HL-60 (cell line): ENCODE data around the gene OR10AD1.

ENCODE experiments used
- DNase-seq, 2 experiments: peaks; one replicate each; pipeline ENCODE4 v3.0.0-alpha.2; 2010 to 2020; ENCODE audit warnings: low read depth in 1 of 2, low spot score in 1 of 2
- H3K27ac ChIP-seq: fragments of 250-450 bp; sonication (Bioruptor Pico); replicated peaks from 2 replicates; pipeline ENCODE4 v1.5.1; 2020; ENCODE audit warnings: mild to moderate bottlenecking, moderate library complexity
- H3K27me3 ChIP-seq: fragments of 250-450 bp; sonication (Bioruptor Pico); 2 replicates; pipeline ENCODE4 v1.5.1; 2021; ENCODE audit warnings: mild to moderate bottlenecking, moderate library complexity; ENCODE audit not compliant: insufficient read depth, poor library complexity, severe bottlenecking
- H3K4me3 ChIP-seq: replicated peaks from 2 replicates; pipeline ENCODE4 v1.5.1; 2011; ENCODE audit warnings: mild to moderate bottlenecking, control low read depth, low read length; ENCODE audit not compliant: insufficient read depth
- CTCF ChIP-seq: IDR thresholded peaks from one replicate; pipeline ENCODE4 v1.5.1; 2011; ENCODE audit warnings: low read length, control low read depth, inconsistent platforms; ENCODE audit not compliant: insufficient read depth
- GABPA ChIP-seq: IDR thresholded peaks from 2 replicates; pipeline ENCODE4 v1.6.1; 2012; ENCODE audit warnings: low read depth
- POLR2AphosphoS5 ChIP-seq: IDR thresholded peaks from 2 replicates; pipeline ENCODE4 v1.6.1; 2012; ENCODE audit warnings: low read depth
- REST ChIP-seq: IDR thresholded peaks from 2 replicates; pipeline ENCODE4 v1.6.1; 2012; ENCODE audit warnings: low read depth; ENCODE audit not compliant: insufficient replicate concordance
- SPI1 ChIP-seq: IDR thresholded peaks from 2 replicates; pipeline ENCODE4 v1.6.1; 2012; ENCODE audit warnings: low read depth, mild to moderate bottlenecking, borderline replicate concordance

OR10AD1 gene

GRCh38 chr12:48160807-48161206, 42.3 kb downstream of the OR10AD1 start:
- no peaks in the 10 kb centered on the region for H3K27me3 ChIP-seq
- TF ChIP-seq SPI1 = peak; percentile 81
- no peak for TF ChIP-seq POLR2AphosphoS5
- H3K27ac ChIP-seq = peak overlapping the region; percentile 63
- no peak overlapping the region for H3K4me3 ChIP-seq
- peak in 1 of 2 experiments; percentile 85 for DNase-seq

GRCh38 chr12:48160046-48160445, 43.0 kb downstream of the OR10AD1 start:
- TF ChIP-seq SPI1 (no peak), REST (no peak), GABPA (no peak), CTCF (no peak), POLR2AphosphoS5 (no peak)
- Histone ChIP-seq H3K27me3 (no peaks in the 10 kb centered on the region), H3K4me3 (no peak overlapping the region), H3K27ac (peak overlapping the region; percentile 63)
- peak in 1 of 2 experiments; percentile 67 for DNase-seq

GRCh38 chr12:48157889-48158370, 45.2 kb downstream of the OR10AD1 start:
- DNase-seq = no peak
- H3K27ac ChIP-seq = peak overlapping the region; percentile 80
- TF ChIP-seq SPI1 (no peak), POLR2AphosphoS5 (no peak), REST (peak; percentile 9)
- no peaks in the 10 kb centered on the region for H3K27me3 ChIP-seq
- peak overlapping the region; percentile 95 for H3K4me3 ChIP-seq

- peak; percentile 6 for TF ChIP-seq CTCF
- peak; percentile 84 for TF ChIP-seq GABPA
- TF ChIP-seq SPI1 = no peak
- TF ChIP-seq POLR2AphosphoS5 = peak; percentile 53; the same call in 1 of the 2 replicates
- peak; percentile 52 for TF ChIP-seq REST
- DNase-seq = peak; percentile 96 to 99
- Histone ChIP-seq H3K27me3 (no peaks in the 10 kb centered on the region), H3K27ac (peak within 1 kb of the TSS; percentile 80), H3K4me3 (peak within 1 kb of the TSS; percentile 95)
Measured at GRCh38 chr12:48157018-48157888, 45.8 kb downstream of the OR10AD1 start, which contains the start of gene ASB8. Gene ASB8, minus strand, starts transcription at chr12:48157515. Its CDS starts 4,019 bp downstream, at chr12:48153496.
